Parathyroid adenoma (tissue), 2 donors: ENCODE results near the gene KDM6B.

Experiments
- H2AFZ ChIP-seq: fragments of 300-600 bp; sonication (generic); one replicate; pipeline ENCODE4 v1.7.0; 2017; ENCODE audit warnings: antibody characterized with exemption, mild to moderate bottlenecking
- H3K27ac ChIP-seq: fragments of 300-600 bp; sonication (generic); one replicate; pipeline ENCODE4 v1.7.0; 2017
- H3K27me3 ChIP-seq: fragments of 300-600 bp; sonication (generic); one replicate; pipeline ENCODE4 v1.7.0; 2017; ENCODE audit warnings: low read length; ENCODE audit not compliant: control insufficient read depth, insufficient read depth
- H3K36me3 ChIP-seq: fragments of 300-600 bp; sonication (generic); one replicate; pipeline ENCODE4 v1.7.0; 2017; ENCODE audit warnings: low read length; ENCODE audit not compliant: control insufficient read depth, insufficient read depth
- H3K4me1 ChIP-seq: fragments of 300-600 bp; sonication (generic); one replicate; pipeline ENCODE4 v1.7.0; 2017; ENCODE audit warnings: control low read depth
- H3K4me2 ChIP-seq: fragments of 300-600 bp; sonication (generic); one replicate; pipeline ENCODE4 v1.7.0; 2017; ENCODE audit warnings: low read length
- H3K4me3 ChIP-seq: fragments of 300-600 bp; sonication (generic); one replicate; pipeline ENCODE4 v1.7.0; 2017; ENCODE audit warnings: low read depth, low read length
- H3K79me2 ChIP-seq: fragments of 300-600 bp; sonication (generic); one replicate; pipeline ENCODE4 v1.7.0; 2017; ENCODE audit warnings: control low read depth
- H3K9ac ChIP-seq: fragments of 300-600 bp; sonication (generic); one replicate; pipeline ENCODE4 v1.7.0; 2017; ENCODE audit warnings: mild to moderate bottlenecking
- H3K9me3 ChIP-seq: fragments of 300-600 bp; sonication (generic); one replicate; pipeline ENCODE4 v1.7.0; 2017; ENCODE audit warnings: low read length; ENCODE audit not compliant: control insufficient read depth
- CTCF ChIP-seq: fragments of 300-600 bp; sonication (generic); IDR thresholded peaks from one replicate; pipeline ENCODE4 v1.7.0; 2017; ENCODE audit warnings: antibody characterized with exemption, mild to moderate bottlenecking
- donor health status: primary hyperparathyroidism.

Gene KDM6B

DNA sequence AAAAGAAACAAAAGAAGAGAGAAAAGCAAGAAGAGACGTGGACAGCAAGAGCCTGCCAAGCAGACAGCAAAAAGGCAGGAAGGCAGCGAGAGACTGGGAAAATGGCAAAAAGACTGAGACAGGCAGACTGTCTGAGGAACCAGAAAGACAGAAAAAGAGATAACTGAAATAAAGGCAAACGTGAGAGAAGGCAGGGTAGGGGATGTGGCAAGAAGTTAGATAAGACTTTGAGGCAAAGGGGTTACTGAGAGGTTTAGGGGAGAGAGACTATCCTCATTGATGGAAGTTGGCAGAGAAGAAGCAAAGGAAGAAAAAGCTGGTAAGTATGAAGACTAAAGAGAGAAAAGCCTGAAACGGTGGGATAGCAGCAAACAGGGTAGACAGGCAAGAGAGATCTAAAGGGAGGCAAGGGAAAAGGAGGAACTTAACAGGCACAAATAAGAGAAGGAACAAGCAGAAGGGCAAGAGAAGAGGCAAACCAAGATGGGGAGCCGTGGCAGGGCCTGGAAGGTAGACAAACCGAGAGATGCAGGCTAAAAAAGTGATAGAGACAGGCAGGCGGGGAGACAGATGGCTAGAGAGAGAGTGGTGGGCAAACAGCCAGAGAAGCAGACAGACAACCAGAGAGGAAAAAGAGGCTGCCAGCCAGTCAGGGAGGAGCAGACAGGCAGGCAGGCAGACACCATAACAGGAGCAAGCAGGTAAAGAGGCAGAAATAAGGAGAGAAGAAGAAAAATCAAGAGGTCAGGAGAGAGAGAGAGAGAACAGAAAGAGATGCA, 47.4 kb downstream of the KDM6B start:
- TF ChIP-seq CTCF = no peak
- H3K27me3 ChIP-seq = no peaks in the 10 kb centered on the region
- no peak overlapping the region for H3K4me2 ChIP-seq
- H3K9me3 ChIP-seq = no peaks in the 10 kb centered on the region
- H3K4me1 ChIP-seq = peaks cover 8% of the 10 kb centered on the region
- no peaks in the 10 kb centered on the region for H3K36me3 ChIP-seq
- peak overlapping the region; percentile 73 for H3K27ac ChIP-seq
- H2AFZ ChIP-seq = no peak overlapping the region
- H3K79me2 ChIP-seq = no peaks in the 10 kb centered on the region
- H3K4me3 ChIP-seq = no peak overlapping the region
- no peak overlapping the region for H3K9ac ChIP-seq

GRCh38 chr17:7882068-7882467, 48.1 kb downstream of the KDM6B start:
- Histone ChIP-seq H2AFZ (peak overlapping the region; percentile 7), H3K4me2 (no peak overlapping the region), H3K9ac (no peak overlapping the region), H3K4me1 (peaks cover 11% of the 10 kb centered on the region), H3K79me2 (no peaks in the 10 kb centered on the region), H3K27me3 (no peaks in the 10 kb centered on the region), H3K4me3 (no peak overlapping the region), H3K9me3 (no peaks in the 10 kb centered on the region), H3K36me3 (no peaks in the 10 kb centered on the region), H3K27ac (peak overlapping the region; percentile 73)
- no peak for TF ChIP-seq CTCF

DNA sequence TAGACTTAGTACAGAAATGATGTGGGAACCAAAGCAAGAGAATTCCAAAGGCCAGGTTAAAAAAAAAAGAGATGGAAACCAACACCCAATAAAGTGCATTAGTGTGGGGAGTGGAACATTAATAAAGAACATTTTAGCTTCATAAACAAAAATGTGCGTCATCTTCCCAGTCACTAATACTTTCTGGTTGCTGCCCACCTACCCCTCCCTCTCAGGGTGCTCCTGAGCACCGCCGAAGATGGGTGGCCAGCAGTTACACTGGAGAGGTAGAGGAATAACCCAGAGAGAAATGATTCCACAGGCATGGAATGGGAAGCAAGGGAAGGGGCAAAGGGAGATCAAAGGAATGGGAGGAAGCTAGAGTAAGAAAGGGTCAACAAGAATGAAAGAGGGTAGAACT, 48.6 kb downstream of the KDM6B start:
- H3K4me3 ChIP-seq = no peak overlapping the region
- H2AFZ ChIP-seq = no peak overlapping the region
- H3K36me3 ChIP-seq = no peaks in the 10 kb centered on the region
- H3K27ac ChIP-seq = peak overlapping the region; percentile 73
- H3K4me2 ChIP-seq = no peak overlapping the region
- TF ChIP-seq CTCF = no peak
- H3K9ac ChIP-seq = no peak overlapping the region
- no peaks in the 10 kb centered on the region for H3K9me3 ChIP-seq
- H3K4me1 ChIP-seq = peaks cover 12% of the 10 kb centered on the region
- no peaks in the 10 kb centered on the region for H3K27me3 ChIP-seq
- H3K79me2 ChIP-seq = no peaks in the 10 kb centered on the region
